WTC11 (cell line): ENCODE measurements around the gene ANO10.

ENCODE experiments used
- CTCF ChIP-seq: fragments of 200-600 bp; IDR thresholded peaks from 2 replicates; pipeline ENCODE4 v1.8.0; 2022; ENCODE audit warnings: antibody characterized with exemption
- ZNF317 ChIP-seq: sonication (generic); formaldehyde crosslinking; IDR thresholded peaks from 2 replicates; pipeline ENCODE4 v1.8.1; 2023; ENCODE audit warnings: low read depth, mild to moderate bottlenecking, moderate library complexity, missing genetic modification reagents, borderline replicate concordance
- ZNF425 ChIP-seq: fragments of 250-450 bp; sonication (Bioruptor Pico); conservative IDR thresholded peaks from 2 replicates; pipeline ENCODE4 v1.9.0; 2021; ENCODE audit warnings: mild to moderate bottlenecking

- TF ChIP-seq CTCF: no peak
- TF ChIP-seq ZNF317 (CRISPR knock-in tag): no peak
- TF ChIP-seq ZNF425 (CRISPR knock-in tag): no peak
Observed at GRCh38 chr3:43340403-43340802, 281.4 kb downstream of the ANO10 start.
